ENCODE measurements around the gene RPA3. TPM values are rescaled to one million over a fixed set of nuclear protein-coding genes. Genes with fewer than 3 reads are reported as not detected.
A peak's percentile ranks its signal among the peaks of the same experiment; 100 is the strongest.

The RPA3 gene
- total RNA-seq, 3 donors from 2014 or later: 23.2 to 38.4 (median 28.7) TPM

GRCh38 chr7:7642081-7642480, 76.3 kb downstream of the RPA3 start:
- no peak overlapping the region for H3K4me3 ChIP-seq
- ATAC-seq (peak; percentile 42), DNase-seq (peak in 2 of 3 donors; percentile 57 to 63)
- no peaks in the 10 kb centered on the region for H3K9me3 ChIP-seq
- intact Hi-C loops (cut with DNase I, micrococcal nuclease): no loop called here
- no peaks in the 10 kb centered on the region for H3K36me3 ChIP-seq (ENCODE audit: low read depth)
- no peak for TF ChIP-seq CTCF (IDR thresholded peaks at IDR 0.05)
- peaks cover 10% of the 10 kb centered on the region for H3K4me1 ChIP-seq (ENCODE audit: low read depth)

- DNase-seq: peak in 2 of 3 donors; percentile 31
- Histone ChIP-seq H3K9me3 (no peaks in the 10 kb centered on the region), H3K36me3 (ENCODE audit: low read depth) (no peaks in the 10 kb centered on the region), H3K4me3 (peak overlapping the region; percentile 63), H3K4me1 (ENCODE audit: low read depth) (peaks cover 10% of the 10 kb centered on the region)
- ATAC-seq: peak; percentile 4
- intact Hi-C loops (cut with DNase I, micrococcal nuclease): no loop called here
- no peak for TF ChIP-seq CTCF (IDR thresholded peaks at IDR 0.05)
Observed at GRCh38 chr7:7641129-7641663, 77.2 kb downstream of the RPA3 start.

GRCh38 chr7:7640221-7641128, 77.9 kb downstream of the RPA3 start, which contains the start of gene UMAD1:
TSS of gene UMAD1 (plus strand) at chr7:7640752. CDS start at chr7:7673372, 32,620 bp downstream.
- Histone ChIP-seq H3K4me1 (ENCODE audit: low read depth) (peaks cover 10% of the 10 kb centered on the region), H3K36me3 (ENCODE audit: low read depth) (no peaks in the 10 kb centered on the region), H3K4me3 (peak within 1 kb of the TSS; percentile 63), H3K9me3 (no peaks in the 10 kb centered on the region)
- DNase-seq (peak; percentile 98 to 99 (median 99)), ATAC-seq (peak; percentile 97)
- peak; percentile 13 for TF ChIP-seq CTCF (IDR thresholded peaks at IDR 0.05)
- intact Hi-C loops (cut with DNase I, micrococcal nuclease): no loop called here

GRCh38 chr7:7639847-7640220, 78.6 kb downstream of the RPA3 start:
- ATAC-seq (peak; percentile 22), DNase-seq (peak in 1 of 3 donors; percentile 55)
- Histone ChIP-seq H3K36me3 (ENCODE audit: low read depth) (no peaks in the 10 kb centered on the region), H3K4me3 (peak overlapping the region; percentile 63), H3K4me1 (ENCODE audit: low read depth) (peaks cover 10% of the 10 kb centered on the region), H3K9me3 (no peaks in the 10 kb centered on the region)
- intact Hi-C loops (cut with DNase I, micrococcal nuclease): no loop called here
- TF ChIP-seq CTCF (IDR thresholded peaks at IDR 0.05): no peak

- DNase-seq (no peak), ATAC-seq (no peak)
- intact Hi-C loops (cut with DNase I, micrococcal nuclease): no loop called here
- no peaks in the 10 kb centered on the region for H3K9me3 ChIP-seq
- H3K4me1 ChIP-seq (ENCODE audit: low read depth): peaks cover 10% of the 10 kb centered on the region
- H3K4me3 ChIP-seq: no peak overlapping the region
- no peak for TF ChIP-seq CTCF (IDR thresholded peaks at IDR 0.05)
- H3K36me3 ChIP-seq (ENCODE audit: low read depth): no peaks in the 10 kb centered on the region
Observed at GRCh38 chr7:7639421-7639820, 79.0 kb downstream of the RPA3 start.

Data from mucosa of descending colon (tissue), 3 donors.